DOHH2 (cell line): ENCODE measurements around the gene TFIP11.

ENCODE experiments used
- EZH2phosphoT487 ChIP-seq: fragments of 200-600 bp; sonication (generic); IDR thresholded peaks from 2 replicates; pipeline ENCODE4 v1.6.1; 2017; ENCODE audit warnings: borderline replicate concordance, mild to moderate bottlenecking, antibody characterized with exemption, low read length, moderate library complexity, mixed read lengths
- TF ChIP-seq, protein P1 (sequence below): fragments of 200-600 bp; sonication (generic); IDR thresholded peaks from one replicate; pipeline ENCODE4 v1.5.1; 2014; ENCODE audit warnings: antibody characterized with exemption, mild to moderate bottlenecking, low read depth, low read length; ENCODE audit not compliant: poor library complexity, severe bottlenecking

DNA sequence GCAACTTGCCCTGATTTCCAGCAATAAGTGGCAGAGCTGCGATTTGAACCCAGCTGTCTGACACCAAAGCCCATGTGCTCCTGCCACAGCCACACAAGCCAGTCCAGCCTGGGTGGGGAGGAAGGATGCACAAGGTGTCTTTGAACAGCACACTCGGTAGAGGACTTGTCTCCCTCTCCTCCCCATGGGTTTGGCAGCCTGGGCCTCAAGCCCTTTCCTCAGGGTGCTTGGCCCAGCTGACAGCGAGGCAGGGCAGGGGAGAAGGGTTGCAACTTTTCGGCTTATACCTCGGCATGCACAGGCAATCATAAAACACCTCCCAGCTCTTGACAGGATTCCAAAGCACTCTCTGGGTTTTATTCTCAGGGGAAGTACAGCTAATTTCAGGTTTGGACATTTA lies 63.9 kb downstream of the TFIP11 start:
- TF ChIP-seq, protein P1, sequence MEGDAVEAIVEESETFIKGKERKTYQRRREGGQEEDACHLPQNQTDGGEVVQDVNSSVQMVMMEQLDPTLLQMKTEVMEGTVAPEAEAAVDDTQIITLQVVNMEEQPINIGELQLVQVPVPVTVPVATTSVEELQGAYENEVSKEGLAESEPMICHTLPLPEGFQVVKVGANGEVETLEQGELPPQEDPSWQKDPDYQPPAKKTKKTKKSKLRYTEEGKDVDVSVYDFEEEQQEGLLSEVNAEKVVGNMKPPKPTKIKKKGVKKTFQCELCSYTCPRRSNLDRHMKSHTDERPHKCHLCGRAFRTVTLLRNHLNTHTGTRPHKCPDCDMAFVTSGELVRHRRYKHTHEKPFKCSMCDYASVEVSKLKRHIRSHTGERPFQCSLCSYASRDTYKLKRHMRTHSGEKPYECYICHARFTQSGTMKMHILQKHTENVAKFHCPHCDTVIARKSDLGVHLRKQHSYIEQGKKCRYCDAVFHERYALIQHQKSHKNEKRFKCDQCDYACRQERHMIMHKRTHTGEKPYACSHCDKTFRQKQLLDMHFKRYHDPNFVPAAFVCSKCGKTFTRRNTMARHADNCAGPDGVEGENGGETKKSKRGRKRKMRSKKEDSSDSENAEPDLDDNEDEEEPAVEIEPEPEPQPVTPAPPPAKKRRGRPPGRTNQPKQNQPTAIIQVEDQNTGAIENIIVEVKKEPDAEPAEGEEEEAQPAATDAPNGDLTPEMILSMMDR, result no peak
- no peak for TF ChIP-seq EZH2phosphoT487
